Transverse colon (tissue), 4 donors: ENCODE data around the gene ROPN1L.

Source experiments
- POLR2A ChIP-seq: fragments of 450-650 bp; IDR thresholded peaks from one replicate; pipeline ENCODE4 v1.6.1; 2016; ENCODE audit warnings: antibody characterized with exemption, mild to moderate bottlenecking, moderate library complexity
- POLR2AphosphoS5 ChIP-seq, 3 donors: sonication (generic); formaldehyde crosslinking; IDR thresholded peaks; one replicate each; pipeline ENCODE4 v1.6.1; 2016; ENCODE audit warnings: antibody characterized with exemption in 3 of 3
- TF ChIP-seq, protein P1 (sequence below), 5 experiments: fragments of 200-600 bp in 3 of 5; fragments of 450-650 bp in 2 of 5; sonication (generic) in 3 of 5; IDR thresholded peaks; 1 replicate in 2 of 5; 2 replicates in 3 of 5; pipeline ENCODE4 v1.5.1; 2016 to 2017; ENCODE audit warnings: antibody characterized with exemption in 5 of 5, inconsistent platforms in 3 of 5, mild to moderate bottlenecking in 2 of 5, moderate library complexity in 1 of 5

DNA sequence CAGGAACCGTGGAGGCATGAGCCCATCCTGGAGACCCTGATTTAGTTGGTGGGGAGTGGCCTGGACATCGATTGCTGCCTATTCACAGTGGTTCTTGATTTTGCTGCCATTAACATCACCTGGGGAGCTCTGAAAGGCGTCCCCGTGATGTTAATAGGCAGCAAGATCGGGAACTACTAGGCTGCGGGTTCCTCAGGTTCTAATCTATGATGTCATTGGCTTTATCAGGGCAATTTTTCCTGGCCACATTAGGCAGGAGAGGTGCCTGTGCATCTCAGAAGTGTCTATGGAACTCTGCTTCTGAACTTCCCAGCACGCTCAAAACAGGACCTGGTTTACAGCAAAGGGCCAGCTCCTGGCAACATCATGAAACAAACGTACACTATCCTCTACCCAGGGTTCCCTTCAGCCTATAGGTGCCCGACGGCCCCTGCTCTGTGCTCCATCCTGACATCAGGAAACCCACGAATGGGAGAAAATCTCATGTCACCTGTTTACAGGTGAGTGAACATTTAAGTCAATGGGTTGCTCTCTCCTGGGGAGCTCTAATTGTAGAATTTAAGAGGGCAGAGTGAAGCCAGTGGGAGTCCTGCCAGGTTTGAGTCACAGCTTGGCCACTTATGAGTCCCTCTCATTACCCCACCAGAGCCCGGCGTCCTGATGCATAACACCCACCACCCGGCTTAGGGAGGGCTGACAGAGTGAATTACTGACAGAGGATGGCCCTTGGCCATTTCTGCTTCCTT, 49.4 kb downstream of the ROPN1L start:
- TF ChIP-seq POLR2A (no peak), POLR2AphosphoS5 (IDR thresholded peaks at IDR 0.05) (no peak)
- TF ChIP-seq, protein P1, sequence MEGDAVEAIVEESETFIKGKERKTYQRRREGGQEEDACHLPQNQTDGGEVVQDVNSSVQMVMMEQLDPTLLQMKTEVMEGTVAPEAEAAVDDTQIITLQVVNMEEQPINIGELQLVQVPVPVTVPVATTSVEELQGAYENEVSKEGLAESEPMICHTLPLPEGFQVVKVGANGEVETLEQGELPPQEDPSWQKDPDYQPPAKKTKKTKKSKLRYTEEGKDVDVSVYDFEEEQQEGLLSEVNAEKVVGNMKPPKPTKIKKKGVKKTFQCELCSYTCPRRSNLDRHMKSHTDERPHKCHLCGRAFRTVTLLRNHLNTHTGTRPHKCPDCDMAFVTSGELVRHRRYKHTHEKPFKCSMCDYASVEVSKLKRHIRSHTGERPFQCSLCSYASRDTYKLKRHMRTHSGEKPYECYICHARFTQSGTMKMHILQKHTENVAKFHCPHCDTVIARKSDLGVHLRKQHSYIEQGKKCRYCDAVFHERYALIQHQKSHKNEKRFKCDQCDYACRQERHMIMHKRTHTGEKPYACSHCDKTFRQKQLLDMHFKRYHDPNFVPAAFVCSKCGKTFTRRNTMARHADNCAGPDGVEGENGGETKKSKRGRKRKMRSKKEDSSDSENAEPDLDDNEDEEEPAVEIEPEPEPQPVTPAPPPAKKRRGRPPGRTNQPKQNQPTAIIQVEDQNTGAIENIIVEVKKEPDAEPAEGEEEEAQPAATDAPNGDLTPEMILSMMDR (IDR thresholded peaks at IDR 0.05): no peak
